ENCODE results near the gene AKAP1. TPM values are rescaled to one million over a fixed set of nuclear protein-coding genes. Genes with fewer than 3 reads are reported as not detected.

The AKAP1 gene
- total RNA-seq, 1 donor from 2014 or later, result 67.5 TPM

DNA sequence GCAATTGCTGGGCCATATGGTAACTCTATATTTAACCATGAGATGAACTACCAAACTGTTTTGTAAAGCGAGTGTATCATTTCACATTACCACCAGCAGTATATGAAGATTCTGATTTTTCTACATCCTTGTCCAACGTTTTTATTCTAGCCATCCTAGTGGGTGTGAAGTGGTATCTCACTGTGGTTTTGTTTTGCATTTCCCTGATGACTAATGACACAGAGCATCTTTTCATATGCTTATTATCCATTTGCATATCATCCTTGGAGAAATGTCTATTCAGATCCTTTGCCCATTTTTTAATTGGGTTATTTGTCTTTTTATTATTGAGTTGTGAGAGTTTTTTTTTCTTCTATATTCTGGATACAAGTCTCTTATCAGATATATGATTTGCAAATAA lies 83.6 kb downstream of the AKAP1 start:
- no peak for DNase-seq (ENCODE audit: low spot score)

- no peak for DNase-seq (ENCODE audit: low spot score)
Measured at GRCh38 chr17:57170866-57171265, 85.8 kb downstream of the AKAP1 start.

Other genes with a start within 250 kb of the AKAP1 start
- gene TRIM25, start 171.2 kb upstream of the AKAP1 start, total RNA-seq, result 94.4 TPM
- gene COIL, start 124.2 kb upstream of the AKAP1 start, total RNA-seq, result 12.5 TPM
- gene SCPEP1, start 107.1 kb upstream of the AKAP1 start, total RNA-seq, result 77.0 TPM
- 133 TPM for gene MSI2, start 171.3 kb downstream of the AKAP1 start, total RNA-seq

Measured in mucosa of gallbladder (tissue), 1 donor.